ENCODE results near the gene SYNE2.
"Not testable (repeated sequence)": the region's sequence is repeated elsewhere in the genome, so short reads cannot be mapped to it uniquely, and the experiment has no call there.

SYNE2 gene

GRCh38 chr14:64092338-64092737 lies 239.5 kb downstream of the SYNE2 start:
- no peak for DNase-seq

GRCh38 chr14:64092940-64093339 lies 240.1 kb downstream of the SYNE2 start:
- no peak for DNase-seq

GRCh38 chr14:64095620-64096019 lies 242.8 kb downstream of the SYNE2 start:
- no peak for DNase-seq

- no peak for DNase-seq
These were observed 245.3 kb downstream of the SYNE2 start for GRCh38 chr14:64098120-64098519.

GRCh38 chr14:64107438-64107837 lies 254.6 kb downstream of the SYNE2 start:
- no peak for DNase-seq

- no peak for DNase-seq
These were observed 257.2 kb downstream of the SYNE2 start for GRCh38 chr14:64109819-64110554.

- no peak for DNase-seq
These were observed 258.0 kb downstream of the SYNE2 start for GRCh38 chr14:64110802-64111201.

- peak; percentile 24 for DNase-seq
These were observed 260.3 kb downstream of the SYNE2 start for GRCh38 chr14:64112867-64113678.

- no peak for DNase-seq
These were observed 261.4 kb downstream of the SYNE2 start for GRCh38 chr14:64114166-64114565.

- no peak for DNase-seq
These were observed 262.0 kb downstream of the SYNE2 start for GRCh38 chr14:64114796-64115195.

- DNase-seq = no peak
These were observed 262.6 kb downstream of the SYNE2 start for GRCh38 chr14:64115401-64115800.

GRCh38 chr14:64117671-64118402 lies 265.0 kb downstream of the SYNE2 start:
- DNase-seq = no peak

- not testable (repeated sequence) for DNase-seq
These were observed 265.6 kb downstream of the SYNE2 start for GRCh38 chr14:64118403-64118742.

- no peak for DNase-seq
These were observed 266.1 kb downstream of the SYNE2 start for GRCh38 chr14:64118892-64119291.

GRCh38 chr14:64119500-64119899 lies 266.7 kb downstream of the SYNE2 start:
- DNase-seq = no peak

- DNase-seq = no peak
These were observed 267.2 kb downstream of the SYNE2 start for GRCh38 chr14:64119980-64120379.

GRCh38 chr14:64123241-64123822 lies 270.5 kb downstream of the SYNE2 start:
- no peak for DNase-seq

GRCh38 chr14:64125270-64125669 lies 272.5 kb downstream of the SYNE2 start:
- DNase-seq = no peak

GRCh38 chr14:64126548-64126947 lies 273.7 kb downstream of the SYNE2 start:
- DNase-seq = no peak

GRCh38 chr14:64137657-64138290 lies 285.0 kb downstream of the SYNE2 start:
- DNase-seq = no peak

- DNase-seq = no peak
These were observed 294.5 kb downstream of the SYNE2 start for GRCh38 chr14:64147126-64147790.

- no peak for DNase-seq
These were observed 297.1 kb downstream of the SYNE2 start for GRCh38 chr14:64149921-64150320.
